ENCODE results near the gene CUL1. TPM values are rescaled to one million over a fixed set of nuclear protein-coding genes. Genes with fewer than 3 reads are reported as not detected.
A peak's percentile ranks its signal among the peaks of the same experiment; 100 is the strongest.

The CUL1 gene
- total and polyA plus RNA-seq, 7 experiments from 2014 or later = 39.0 to 74.0 (median 53.6) TPM

GRCh38 chr7:148819697-148820360 is 121.1 kb downstream of the CUL1 start:
- Mint-ChIP-seq H3K27ac (no peak overlapping the region), H3K4me1 (peaks cover 0 to 8% (median 0%) of the 10 kb centered on the region in 7 donors), H3K9me3 (no peaks in the 10 kb centered on the region), H3K36me3 (peaks cover 8 to 27% (median 10%) of the 10 kb centered on the region in 5 donors), H3K4me3 (no peak overlapping the region), H3K27me3 (no peaks in the 10 kb centered on the region)
- DNase-seq = no peak
- H3K27me3 ChIP-seq (ENCODE audit: control insufficient read depth in 2 of 2, insufficient read depth in 2 of 2, low read length in 2 of 2) = no peaks in the 10 kb centered on the region
- no peak for ATAC-seq
- H3K4me3 ChIP-seq (ENCODE audit: low read length) = no peak overlapping the region
- intact Hi-C loops (cut with micrococcal nuclease) = no loop called here
- H3K36me3 ChIP-seq (ENCODE audit: control insufficient read depth in 2 of 3, insufficient read depth in 3 of 3, low read length in 3 of 3) = peaks cover 0 to 8% (median 6%) of the 10 kb centered on the region in 3 experiments
- CTCF ChIA-PET = interaction anchor here (0.6 kb wide), 1 partner anchor 9 kb away, joined by 3 read pairs; no protein-coding TSS in a partner anchor
- H3K4me1 ChIP-seq (ENCODE audit: control insufficient read depth in 2 of 2, insufficient read depth in 2 of 2, low read length in 2 of 2) = no peaks in the 10 kb centered on the region
- POLR2A ChIA-PET = no interaction called here
- H3K27ac ChIP-seq (ENCODE audit: low read depth, low read length) = no peak overlapping the region
- H3K9me3 ChIP-seq (ENCODE audit: control insufficient read depth in 2 of 3, low read length in 3 of 3) = no peaks in the 10 kb centered on the region

- Histone ChIP-seq H3K4me1 (ENCODE audit: control insufficient read depth in 2 of 2, insufficient read depth in 2 of 2, low read length in 2 of 2) (no peaks in the 10 kb centered on the region), H3K27me3 (ENCODE audit: control insufficient read depth in 2 of 2, insufficient read depth in 2 of 2, low read length in 2 of 2) (no peaks in the 10 kb centered on the region), H3K4me3 (ENCODE audit: low read length) (no peak overlapping the region), H3K9me3 (ENCODE audit: control insufficient read depth in 2 of 3, low read length in 3 of 3) (no peaks in the 10 kb centered on the region), H3K27ac (ENCODE audit: low read depth, low read length) (no peak overlapping the region), H3K36me3 (ENCODE audit: control insufficient read depth in 2 of 3, insufficient read depth in 3 of 3, low read length in 3 of 3) (peaks cover 0 to 8% (median 4%) of the 10 kb centered on the region in 3 experiments)
- ChIA-PET CTCF (no interaction called here), POLR2A (interaction anchor here (1.2 kb wide), 1 partner anchor 62 kb away, joined by 3 read pairs; no protein-coding TSS in a partner anchor)
- Mint-ChIP-seq H3K27ac (peak overlapping the region in 2 of 9 donors; percentile 5 to 53), H3K27me3 (no peaks in the 10 kb centered on the region), H3K9me3 (no peaks in the 10 kb centered on the region), H3K4me1 (peaks cover 0 to 8% (median 0%) of the 10 kb centered on the region in 7 donors), H3K4me3 (no peak overlapping the region), H3K36me3 (peaks cover 8 to 34% (median 16%) of the 10 kb centered on the region in 5 donors)
- DNase-seq = no peak
- ATAC-seq = no peak
- intact Hi-C loops (cut with micrococcal nuclease) = no loop called here
These were observed 122.7 kb downstream of the CUL1 start for GRCh38 chr7:148821422-148821821.

GRCh38 chr7:148824864-148825263 is 126.2 kb downstream of the CUL1 start:
- H3K36me3 ChIP-seq (ENCODE audit: control insufficient read depth in 2 of 3, insufficient read depth in 3 of 3, low read length in 3 of 3) = no peaks in the 10 kb centered on the region
- no peaks in the 10 kb centered on the region for H3K9me3 Mint-ChIP-seq
- intact Hi-C loops (cut with micrococcal nuclease) = no loop called here
- H3K4me1 Mint-ChIP-seq = peaks cover 0 to 9% (median 0%) of the 10 kb centered on the region in 7 donors
- H3K9me3 ChIP-seq (ENCODE audit: control insufficient read depth in 2 of 3, low read length in 3 of 3) = no peaks in the 10 kb centered on the region
- no peak overlapping the region for H3K27ac Mint-ChIP-seq
- no peaks in the 10 kb centered on the region for H3K27me3 ChIP-seq (ENCODE audit: control insufficient read depth in 2 of 2, insufficient read depth in 2 of 2, low read length in 2 of 2)
- DNase-seq = no peak
- no peak overlapping the region for H3K4me3 Mint-ChIP-seq
- H3K27ac ChIP-seq (ENCODE audit: low read depth, low read length) = no peak overlapping the region
- H3K4me3 ChIP-seq (ENCODE audit: low read length) = no peak overlapping the region
- peaks cover 0 to 30% (median 20%) of the 10 kb centered on the region in 5 donors for H3K36me3 Mint-ChIP-seq
- H3K27me3 Mint-ChIP-seq = no peaks in the 10 kb centered on the region
- ChIA-PET CTCF (no interaction called here), POLR2A (no interaction called here)
- ATAC-seq = no peak
- H3K4me1 ChIP-seq (ENCODE audit: control insufficient read depth in 2 of 2, insufficient read depth in 2 of 2, low read length in 2 of 2) = no peaks in the 10 kb centered on the region

- H3K9me3 Mint-ChIP-seq = no peaks in the 10 kb centered on the region
- no peaks in the 10 kb centered on the region for H3K27me3 ChIP-seq (ENCODE audit: control insufficient read depth in 2 of 2, insufficient read depth in 2 of 2, low read length in 2 of 2)
- DNase-seq (no peak), ATAC-seq (no peak)
- no peak overlapping the region for H3K27ac ChIP-seq (ENCODE audit: low read depth, low read length)
- peaks cover 0 to 9% (median 0%) of the 10 kb centered on the region in 7 donors for H3K4me1 Mint-ChIP-seq
- no peaks in the 10 kb centered on the region for H3K4me1 ChIP-seq (ENCODE audit: control insufficient read depth in 2 of 2, insufficient read depth in 2 of 2, low read length in 2 of 2)
- H3K36me3 ChIP-seq (ENCODE audit: control insufficient read depth in 2 of 3, insufficient read depth in 3 of 3, low read length in 3 of 3) = no peaks in the 10 kb centered on the region
- H3K4me3 Mint-ChIP-seq = no peak overlapping the region
- intact Hi-C loops (cut with micrococcal nuclease) = no loop called here
- no peak overlapping the region for H3K27ac Mint-ChIP-seq
- H3K27me3 Mint-ChIP-seq = no peaks in the 10 kb centered on the region
- CTCF ChIA-PET = no interaction called here
- H3K36me3 Mint-ChIP-seq = peaks cover 0 to 31% (median 20%) of the 10 kb centered on the region in 5 donors
- H3K9me3 ChIP-seq (ENCODE audit: control insufficient read depth in 2 of 3, low read length in 3 of 3) = no peaks in the 10 kb centered on the region
- POLR2A ChIA-PET = no interaction called here
- H3K4me3 ChIP-seq (ENCODE audit: low read length) = no peak overlapping the region
These were observed 126.6 kb downstream of the CUL1 start for GRCh38 chr7:148825338-148825737.

GRCh38 chr7:148828965-148829364 is 130.3 kb downstream of the CUL1 start:
- ChIA-PET CTCF (no interaction called here), POLR2A (no interaction called here)
- peaks cover 3 to 32% (median 17%) of the 10 kb centered on the region in 5 donors for H3K36me3 Mint-ChIP-seq
- no peaks in the 10 kb centered on the region for H3K36me3 ChIP-seq (ENCODE audit: control insufficient read depth in 2 of 3, insufficient read depth in 3 of 3, low read length in 3 of 3)
- no peaks in the 10 kb centered on the region for H3K9me3 Mint-ChIP-seq
- peak overlapping the region in 1 of 9 donors; percentile 30 for H3K27ac Mint-ChIP-seq
- H3K4me1 Mint-ChIP-seq = peaks cover 0 to 16% (median 0%) of the 10 kb centered on the region in 7 donors
- intact Hi-C loops (cut with micrococcal nuclease) = no loop called here
- no peak overlapping the region for H3K4me3 ChIP-seq (ENCODE audit: low read length)
- no peak for DNase-seq
- no peaks in the 10 kb centered on the region for H3K4me1 ChIP-seq (ENCODE audit: control insufficient read depth in 2 of 2, insufficient read depth in 2 of 2, low read length in 2 of 2)
- no peak overlapping the region for H3K27ac ChIP-seq (ENCODE audit: low read depth, low read length)
- no peaks in the 10 kb centered on the region for H3K27me3 Mint-ChIP-seq
- no peaks in the 10 kb centered on the region for H3K9me3 ChIP-seq (ENCODE audit: control insufficient read depth in 2 of 3, low read length in 3 of 3)
- no peaks in the 10 kb centered on the region for H3K27me3 ChIP-seq (ENCODE audit: control insufficient read depth in 2 of 2, insufficient read depth in 2 of 2, low read length in 2 of 2)
- H3K4me3 Mint-ChIP-seq = no peak overlapping the region
- ATAC-seq = no peak

- ATAC-seq (no peak), DNase-seq (no peak)
- no peaks in the 10 kb centered on the region for H3K4me1 ChIP-seq (ENCODE audit: control insufficient read depth in 2 of 2, insufficient read depth in 2 of 2, low read length in 2 of 2)
- H3K27me3 ChIP-seq (ENCODE audit: control insufficient read depth in 2 of 2, insufficient read depth in 2 of 2, low read length in 2 of 2) = no peaks in the 10 kb centered on the region
- Mint-ChIP-seq H3K27me3 (no peaks in the 10 kb centered on the region), H3K4me1 (peaks cover 0 to 24% (median 0%) of the 10 kb centered on the region in 7 donors), H3K9me3 (no peaks in the 10 kb centered on the region), H3K4me3 (no peak overlapping the region), H3K36me3 (peaks cover 4 to 26% (median 15%) of the 10 kb centered on the region in 5 donors), H3K27ac (peak overlapping the region in 2 of 9 donors; percentile 20 to 34)
- no peak overlapping the region for H3K4me3 ChIP-seq (ENCODE audit: low read length)
- H3K9me3 ChIP-seq (ENCODE audit: control insufficient read depth in 2 of 3, low read length in 3 of 3) = no peaks in the 10 kb centered on the region
- intact Hi-C loops (cut with micrococcal nuclease) = no loop called here
- ChIA-PET CTCF (no interaction called here), POLR2A (interaction anchor here (0.9 kb wide), 1 partner anchor 16 kb away, joined by 3 read pairs; no protein-coding TSS in a partner anchor)
- no peaks in the 10 kb centered on the region for H3K36me3 ChIP-seq (ENCODE audit: control insufficient read depth in 2 of 3, insufficient read depth in 3 of 3, low read length in 3 of 3)
- H3K27ac ChIP-seq (ENCODE audit: low read depth, low read length) = no peak overlapping the region
These were observed 132.4 kb downstream of the CUL1 start for GRCh38 chr7:148830897-148831692.

Measured in naive thymus-derived CD4-positive, alpha-beta T cell (primary cell).